HAP-1 (cell line): ENCODE measurements around the gene WNT3A.

ENCODE experiments used
- DNase-seq, 2 experiments: peaks; one replicate each; pipeline ENCODE4 v3.0.0-alpha.2; 2016 to 2020; ENCODE audit warnings: low spot score in 2 of 2
- H3K27me3 ChIP-seq: fragments of 250-450 bp; sonication (Bioruptor Pico); 2 replicates; pipeline ENCODE4 v1.5.1; 2020; ENCODE audit warnings: low read depth, mild to moderate bottlenecking, moderate library complexity
- H3K36me3 ChIP-seq: fragments of 250-450 bp; sonication (Bioruptor Pico); replicated peaks from 2 replicates; pipeline ENCODE4 v1.5.1; 2020; ENCODE audit warnings: mild to moderate bottlenecking
- H3K4me1 ChIP-seq: fragments of 250-450 bp; sonication (Bioruptor Pico); 2 replicates; pipeline ENCODE4 v1.5.1; 2020; ENCODE audit warnings: mild to moderate bottlenecking
- H3K4me3 ChIP-seq: fragments of 250-450 bp; sonication (Bioruptor Pico); 2 replicates; pipeline ENCODE4 v1.5.1; 2020; ENCODE audit warnings: mild to moderate bottlenecking, moderate library complexity
- H3K9me3 ChIP-seq: fragments of 250-450 bp; sonication (Bioruptor Pico); 2 replicates; pipeline ENCODE4 v1.5.1; 2020; ENCODE audit warnings: mild to moderate bottlenecking, moderate library complexity
- in situ Hi-C: fragments of 300-500 bp; cut with MboI; formaldehyde crosslinking; loops from 3 replicates; pipeline ENCODE4 v1.14.3; 2020; ENCODE audit warnings: low sequenced_read_pairs, inconsistent platforms, mixed read lengths

The WNT3A gene

GRCh38 chr1:228021355-228022030 is 14.7 kb downstream of the WNT3A start:
- Histone ChIP-seq H3K27me3 (no peaks in the 10 kb centered on the region), H3K4me1 (no peaks in the 10 kb centered on the region), H3K36me3 (no peaks in the 10 kb centered on the region), H3K9me3 (no peaks in the 10 kb centered on the region), H3K4me3 (no peak overlapping the region)
- in situ Hi-C loops = no loop called here
- DNase-seq = no peak

- no peaks in the 10 kb centered on the region for H3K36me3 ChIP-seq
- H3K4me3 ChIP-seq = no peak overlapping the region
- in situ Hi-C loops = no loop called here
- no peaks in the 10 kb centered on the region for H3K4me1 ChIP-seq
- no peaks in the 10 kb centered on the region for H3K9me3 ChIP-seq
- no peaks in the 10 kb centered on the region for H3K27me3 ChIP-seq
- no peak for DNase-seq
Observed at GRCh38 chr1:228022571-228023293, 15.9 kb downstream of the WNT3A start.

DNA sequence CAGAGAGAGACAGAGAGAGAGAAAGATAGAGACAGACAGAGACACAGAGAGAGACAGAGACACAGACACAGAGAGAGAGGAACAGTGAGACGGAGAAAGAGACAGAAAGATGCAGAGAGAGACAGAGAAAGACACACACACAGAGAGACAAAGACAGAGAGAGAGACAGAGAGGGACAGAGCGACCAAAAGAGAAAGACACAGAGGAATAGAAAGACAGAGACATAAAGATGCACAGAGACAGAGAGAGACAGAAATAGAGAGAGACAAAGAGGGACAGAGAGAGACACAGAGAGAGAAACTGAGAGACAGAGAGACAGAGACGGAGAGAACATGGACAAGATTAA is 16.5 kb downstream of the WNT3A start:
- no peak for DNase-seq
- Histone ChIP-seq H3K4me3 (no peak overlapping the region), H3K9me3 (no peaks in the 10 kb centered on the region), H3K27me3 (no peaks in the 10 kb centered on the region), H3K36me3 (no peaks in the 10 kb centered on the region), H3K4me1 (no peaks in the 10 kb centered on the region)
- in situ Hi-C loops = no loop called here

DNA sequence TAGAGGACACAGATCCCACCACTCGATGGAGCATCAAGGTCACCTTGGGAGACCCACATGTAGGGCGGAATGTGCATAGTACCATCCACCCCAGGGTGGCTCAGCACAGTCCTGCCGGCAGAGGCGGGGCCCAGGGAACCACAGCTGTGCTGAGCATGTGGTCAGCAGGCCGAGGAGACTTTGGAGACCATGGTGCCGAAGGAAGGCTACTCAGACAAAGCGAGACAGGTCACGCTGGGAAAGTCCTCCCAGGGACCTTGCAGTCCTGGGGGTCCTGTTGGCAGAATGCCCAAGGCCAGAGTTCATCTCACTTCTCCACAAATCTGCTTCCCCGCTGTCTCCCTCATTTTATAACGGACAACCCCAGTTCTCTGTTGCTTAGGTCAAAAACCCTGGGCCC is 22.5 kb downstream of the WNT3A start:
- H3K4me3 ChIP-seq = no peak overlapping the region
- H3K4me1 ChIP-seq = no peaks in the 10 kb centered on the region
- peaks cover 2% of the 10 kb centered on the region; the same call in 1 of the 2 replicates for H3K27me3 ChIP-seq
- in situ Hi-C loops = no loop called here
- H3K36me3 ChIP-seq = no peaks in the 10 kb centered on the region
- no peak for DNase-seq
- peaks cover 5% of the 10 kb centered on the region; the same call in 1 of the 2 replicates for H3K9me3 ChIP-seq

DNA sequence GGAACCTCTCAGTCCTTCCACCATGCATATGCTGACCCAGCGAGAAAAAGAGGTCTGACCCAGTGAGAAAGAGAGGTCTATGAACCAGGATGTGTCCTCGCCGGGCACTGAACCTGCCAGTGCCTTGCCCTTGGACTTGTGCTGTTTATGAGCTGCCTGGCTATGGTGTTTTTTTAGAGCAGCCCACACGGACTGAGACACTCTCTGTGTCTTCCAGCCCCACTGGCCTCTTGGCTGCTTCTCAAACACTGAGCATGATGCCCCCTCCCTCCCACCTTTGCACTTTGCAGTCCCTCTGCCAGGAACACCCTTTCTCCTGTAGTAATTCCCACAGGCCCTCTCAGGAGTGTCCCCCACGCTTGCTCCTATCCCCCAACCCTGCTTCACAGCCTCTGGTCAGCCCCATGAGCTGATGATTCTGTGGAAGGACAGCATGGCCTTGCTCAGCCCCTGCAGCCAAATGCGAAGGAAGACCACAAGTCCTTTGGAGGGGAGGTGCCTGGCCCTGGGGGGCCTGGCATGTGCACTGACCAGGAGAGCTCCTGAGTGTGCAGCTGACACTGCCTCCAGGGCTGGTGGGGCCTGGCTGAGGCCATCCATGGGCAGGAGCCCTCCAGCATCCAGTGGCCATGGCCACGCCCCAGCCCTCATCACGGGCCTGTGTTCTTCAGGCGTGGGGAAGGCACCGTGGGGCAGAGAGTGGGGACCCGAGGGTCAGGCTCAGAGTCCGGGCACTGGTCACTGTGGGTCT is 23.8 kb downstream of the WNT3A start:
- Histone ChIP-seq H3K4me1 (no peaks in the 10 kb centered on the region), H3K4me3 (no peak overlapping the region), H3K36me3 (no peaks in the 10 kb centered on the region), H3K9me3 (peaks cover 5% of the 10 kb centered on the region; the same call in 1 of the 2 replicates), H3K27me3 (peaks cover 2% of the 10 kb centered on the region; the same call in 1 of the 2 replicates)
- in situ Hi-C loops = no loop called here
- no peak for DNase-seq

DNA sequence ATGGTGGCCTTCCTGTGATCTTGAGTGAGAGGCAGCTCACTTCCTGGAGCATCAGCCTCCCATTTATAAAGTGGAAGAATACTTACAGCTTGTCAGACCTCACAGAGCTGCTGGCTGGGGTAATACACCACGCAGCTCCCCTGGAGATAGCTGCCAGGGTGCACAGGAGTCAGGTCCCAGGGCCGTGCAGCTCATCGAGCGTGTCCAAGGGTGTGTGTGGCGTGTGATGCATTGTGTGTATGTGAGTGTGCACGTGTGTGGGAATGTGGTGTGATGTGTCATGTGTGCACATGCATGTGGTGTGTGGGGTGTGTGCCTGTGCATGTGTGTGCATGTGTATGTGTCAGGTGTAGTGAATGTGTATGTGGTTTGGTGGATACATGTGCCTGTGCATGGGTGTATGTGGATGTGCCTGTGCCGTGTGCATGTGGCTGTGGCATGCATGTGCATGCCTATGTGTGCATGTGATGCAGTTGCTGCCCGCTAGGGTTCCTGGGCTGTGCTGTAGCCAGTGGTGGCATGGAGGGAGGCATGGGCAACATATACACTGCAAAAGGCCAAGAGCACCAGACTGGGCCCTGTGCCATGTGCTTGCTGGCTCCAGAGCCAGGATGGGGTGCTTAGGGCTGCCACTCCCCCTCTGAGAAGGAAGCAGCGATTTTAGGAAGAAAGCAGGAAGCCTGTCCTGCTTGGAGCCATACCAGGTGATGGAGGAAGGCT is 24.6 kb downstream of the WNT3A start:
- H3K4me3 ChIP-seq = no peak overlapping the region
- H3K9me3 ChIP-seq = peaks cover 5% of the 10 kb centered on the region; the same call in 1 of the 2 replicates
- no peaks in the 10 kb centered on the region for H3K36me3 ChIP-seq
- in situ Hi-C loops = no loop called here
- no peak for DNase-seq
- no peaks in the 10 kb centered on the region for H3K4me1 ChIP-seq
- H3K27me3 ChIP-seq = peaks cover 2% of the 10 kb centered on the region; the same call in 1 of the 2 replicates

GRCh38 chr1:228032041-228032440 is 25.2 kb downstream of the WNT3A start:
- in situ Hi-C loops = no loop called here
- DNase-seq = no peak
- Histone ChIP-seq H3K9me3 (peaks cover 5% of the 10 kb centered on the region; the same call in 1 of the 2 replicates), H3K36me3 (no peaks in the 10 kb centered on the region), H3K27me3 (peaks cover 2% of the 10 kb centered on the region; the same call in 1 of the 2 replicates), H3K4me3 (no peak overlapping the region), H3K4me1 (no peaks in the 10 kb centered on the region)

DNA sequence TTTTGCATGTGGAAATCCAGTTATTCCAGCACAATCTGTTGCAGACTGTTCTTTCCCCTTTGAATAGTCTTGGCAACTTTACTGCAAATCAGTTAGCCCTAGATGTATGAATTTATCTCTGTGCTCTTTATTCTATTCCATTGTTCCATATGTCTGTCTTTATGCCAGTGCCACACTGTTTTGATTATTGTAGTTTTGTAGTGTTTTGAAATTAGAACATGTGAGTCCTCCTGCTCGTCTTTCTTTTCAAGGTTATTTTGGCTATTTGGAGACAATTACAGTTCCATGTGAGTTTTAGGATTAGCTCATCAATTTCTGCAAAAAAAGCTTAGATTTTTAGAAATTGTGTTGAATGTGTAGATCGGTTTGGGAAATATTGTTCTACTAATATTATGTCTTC is 26.6 kb downstream of the WNT3A start:
- peaks cover 2% of the 10 kb centered on the region; the same call in 1 of the 2 replicates for H3K27me3 ChIP-seq
- H3K4me3 ChIP-seq = no peak overlapping the region
- H3K9me3 ChIP-seq = peaks cover 5% of the 10 kb centered on the region; the same call in 1 of the 2 replicates
- in situ Hi-C loops = no loop called here
- no peaks in the 10 kb centered on the region for H3K36me3 ChIP-seq
- no peak for DNase-seq
- H3K4me1 ChIP-seq = no peaks in the 10 kb centered on the region

DNA sequence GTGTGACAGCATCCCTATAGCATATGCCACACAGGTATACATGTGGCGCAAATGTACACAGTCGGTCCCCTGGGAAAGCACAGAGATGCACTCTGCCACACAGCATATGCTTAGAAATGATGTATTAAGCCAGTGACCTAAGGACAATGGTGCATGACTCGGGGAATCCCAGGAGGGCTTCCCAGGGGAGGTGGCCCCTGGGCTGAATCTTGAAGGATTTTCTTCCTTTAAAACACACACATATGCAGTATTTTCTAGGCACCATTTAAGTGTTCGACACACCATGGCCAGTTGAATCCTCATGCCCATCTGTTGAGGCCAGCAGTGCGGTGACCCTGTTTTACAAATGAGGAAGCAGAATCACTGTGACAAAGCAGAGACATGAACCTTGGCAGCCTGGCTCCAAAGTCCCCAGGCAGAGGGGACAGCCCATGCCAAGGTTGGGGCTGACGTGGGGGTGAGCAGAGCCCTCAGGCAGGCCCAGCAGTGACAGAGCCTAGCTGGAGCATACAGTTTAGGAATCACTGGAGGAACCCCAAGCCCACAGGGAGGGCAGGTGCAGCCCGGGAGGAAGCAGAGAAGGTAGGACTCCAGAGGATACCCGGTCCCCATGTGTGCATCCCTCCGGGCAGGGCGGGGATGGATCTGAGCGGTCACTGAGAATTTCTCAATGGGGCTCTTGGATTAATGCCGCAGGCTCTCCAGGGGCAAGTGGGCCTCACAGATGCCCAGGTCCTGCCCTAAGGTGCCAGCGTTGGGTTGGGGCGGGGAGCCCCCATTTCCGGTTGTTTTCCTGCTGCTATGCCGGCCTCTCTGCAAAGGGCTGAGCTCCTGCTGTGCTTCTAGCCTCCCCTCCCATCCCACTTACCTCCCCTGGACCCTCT is 28.4 kb downstream of the WNT3A start:
- DNase-seq = no peak
- Histone ChIP-seq H3K4me1 (no peaks in the 10 kb centered on the region), H3K4me3 (no peak overlapping the region), H3K36me3 (no peaks in the 10 kb centered on the region), H3K27me3 (peaks cover 2% of the 10 kb centered on the region; the same call in 1 of the 2 replicates), H3K9me3 (peaks cover 5% of the 10 kb centered on the region; the same call in 1 of the 2 replicates)
- in situ Hi-C loops = no loop called here

DNA sequence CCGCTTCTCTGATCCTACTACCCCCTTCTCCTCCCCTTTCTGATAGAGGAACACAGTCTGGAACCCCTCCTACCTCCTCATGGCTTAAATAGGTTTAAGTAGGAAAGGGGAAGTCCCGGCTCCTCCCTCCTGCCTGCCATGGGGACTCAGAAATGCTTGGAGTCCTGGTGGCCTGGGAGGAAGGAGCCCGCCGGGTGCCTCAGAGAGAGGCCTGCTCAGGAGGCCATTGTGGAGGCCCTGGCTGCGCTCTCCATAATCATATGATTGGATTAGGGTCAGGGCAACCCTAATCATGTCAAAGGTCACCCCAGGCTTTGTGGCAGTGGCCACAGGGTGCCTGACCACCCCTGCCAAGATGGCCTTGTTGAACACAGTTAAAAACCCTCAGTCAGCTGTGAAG is 29.0 kb downstream of the WNT3A start:
- peaks cover 2% of the 10 kb centered on the region; the same call in 1 of the 2 replicates for H3K27me3 ChIP-seq
- DNase-seq = no peak
- H3K9me3 ChIP-seq = peaks cover 5% of the 10 kb centered on the region; the same call in 1 of the 2 replicates
- H3K4me1 ChIP-seq = no peaks in the 10 kb centered on the region
- no peaks in the 10 kb centered on the region for H3K36me3 ChIP-seq
- in situ Hi-C loops = no loop called here
- no peak overlapping the region for H3K4me3 ChIP-seq

GRCh38 chr1:228036701-228037231 is 30.0 kb downstream of the WNT3A start:
- Histone ChIP-seq H3K27me3 (peaks cover 2% of the 10 kb centered on the region; the same call in 1 of the 2 replicates), H3K36me3 (no peaks in the 10 kb centered on the region), H3K4me3 (no peak overlapping the region), H3K9me3 (peaks cover 5% of the 10 kb centered on the region; the same call in 1 of the 2 replicates), H3K4me1 (no peaks in the 10 kb centered on the region)
- in situ Hi-C loops = no loop called here
- no peak for DNase-seq
